ENCODE results near the gene ZHX3.

DNA sequence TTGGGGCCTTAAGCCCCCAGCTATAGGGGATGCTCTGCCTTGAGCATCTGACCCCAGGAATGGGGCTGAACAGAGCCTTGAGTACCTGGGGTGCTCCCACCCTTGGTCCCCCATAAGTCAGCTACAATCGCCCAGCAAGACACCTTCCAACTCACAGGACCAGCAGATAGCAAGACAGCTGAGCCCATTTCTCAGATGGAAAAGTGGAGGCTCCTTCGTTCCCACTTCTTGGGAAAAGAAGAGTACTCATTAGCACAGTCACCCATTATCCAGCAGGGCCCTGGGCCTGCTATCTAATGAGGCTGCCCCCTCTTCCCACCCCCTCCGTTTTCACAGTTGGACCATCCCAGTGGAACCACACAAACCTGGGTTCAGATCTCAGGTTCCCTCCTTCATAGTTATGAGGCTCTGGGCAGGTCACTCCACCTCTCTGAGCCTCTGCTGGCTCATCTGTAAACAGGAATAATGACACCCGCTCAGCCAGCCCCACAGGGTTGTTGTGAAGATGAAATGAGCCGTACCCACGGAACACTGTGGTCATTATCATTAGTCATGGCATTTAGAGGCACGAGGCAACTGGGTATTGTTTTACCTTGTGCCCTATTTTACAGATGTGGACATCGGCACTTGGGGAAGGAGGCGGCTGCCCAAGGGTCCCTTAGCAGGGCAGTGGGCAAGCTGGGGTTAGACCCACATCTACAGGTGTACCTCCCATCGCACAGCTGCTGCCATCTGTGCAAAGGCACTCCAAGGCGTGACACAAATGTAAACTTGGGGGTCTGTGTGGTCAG, 27.6 kb upstream of the ZHX3 start:
- TF ChIP-seq, protein P1, sequence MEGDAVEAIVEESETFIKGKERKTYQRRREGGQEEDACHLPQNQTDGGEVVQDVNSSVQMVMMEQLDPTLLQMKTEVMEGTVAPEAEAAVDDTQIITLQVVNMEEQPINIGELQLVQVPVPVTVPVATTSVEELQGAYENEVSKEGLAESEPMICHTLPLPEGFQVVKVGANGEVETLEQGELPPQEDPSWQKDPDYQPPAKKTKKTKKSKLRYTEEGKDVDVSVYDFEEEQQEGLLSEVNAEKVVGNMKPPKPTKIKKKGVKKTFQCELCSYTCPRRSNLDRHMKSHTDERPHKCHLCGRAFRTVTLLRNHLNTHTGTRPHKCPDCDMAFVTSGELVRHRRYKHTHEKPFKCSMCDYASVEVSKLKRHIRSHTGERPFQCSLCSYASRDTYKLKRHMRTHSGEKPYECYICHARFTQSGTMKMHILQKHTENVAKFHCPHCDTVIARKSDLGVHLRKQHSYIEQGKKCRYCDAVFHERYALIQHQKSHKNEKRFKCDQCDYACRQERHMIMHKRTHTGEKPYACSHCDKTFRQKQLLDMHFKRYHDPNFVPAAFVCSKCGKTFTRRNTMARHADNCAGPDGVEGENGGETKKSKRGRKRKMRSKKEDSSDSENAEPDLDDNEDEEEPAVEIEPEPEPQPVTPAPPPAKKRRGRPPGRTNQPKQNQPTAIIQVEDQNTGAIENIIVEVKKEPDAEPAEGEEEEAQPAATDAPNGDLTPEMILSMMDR (conservative IDR thresholded peaks at IDR 0.05 in 1 of 2, IDR thresholded peaks at IDR 0.05 in 1 of 2; ENCODE audit: low read depth in 1 of 2, low read length in 2 of 2): no peak
- TF ChIP-seq EZH2 (IDR thresholded peaks at IDR 0.05; ENCODE audit: low read length, missing control alignments): no peak
